ENCODE measurements around the gene HSD11B2.

- TF ChIP-seq REST (IDR thresholded peaks at IDR 0.05; ENCODE audit: insufficient read depth in 1 of 2, low read depth in 2 of 2, low read length in 2 of 2) (no peak), SIN3A (IDR thresholded peaks at IDR 0.05; ENCODE audit: borderline replicate concordance, insufficient read depth, low read length) (no peak), POLR2AphosphoS5 (IDR thresholded peaks at IDR 0.05; ENCODE audit: low read depth, low read length) (no peak)
Observed at GRCh38 chr16:67423611-67424260, 7.2 kb upstream of the HSD11B2 start.

Measured in PFSK-1 (cell line).